Large intestine (tissue), 3 donors: ENCODE measurements around the gene SIRT6. TPM values are rescaled to one million over a fixed set of nuclear protein-coding genes. Genes with fewer than 3 reads are reported as not detected.
"Not testable (repeated sequence)": the region's sequence is repeated elsewhere in the genome, so short reads cannot be mapped to it uniquely, and the experiment has no call there.

Source experiments
- DNase-seq, 2 donors: peaks; one replicate each; pipeline versions ENCODE4 v3.0.0 to v3.0.0-alpha.2; 2013
- H3K27ac ChIP-seq: one replicate; pipeline ENCODE4 v1.5.1; 2013; ENCODE audit warnings: low read length
- H3K27me3 ChIP-seq: 2 replicates; pipeline ENCODE4 v1.6.1; 2013; ENCODE audit warnings: low read length; ENCODE audit not compliant: control insufficient read depth, insufficient read depth
- H3K36me3 ChIP-seq: 2 replicates; pipeline ENCODE4 v1.6.1; 2013; ENCODE audit warnings: low read length; ENCODE audit not compliant: control insufficient read depth, insufficient read depth
- H3K4me1 ChIP-seq: one replicate; pipeline ENCODE4 v1.6.1; 2013; ENCODE audit warnings: low read length; ENCODE audit not compliant: control insufficient read depth, insufficient read depth
- H3K4me3 ChIP-seq: one replicate; pipeline ENCODE4 v1.5.1; 2013; ENCODE audit warnings: low read length
- H3K9me3 ChIP-seq: one replicate; pipeline ENCODE4 v1.6.1; 2013; ENCODE audit warnings: mild to moderate bottlenecking, low read depth, low read length, moderate library complexity; ENCODE audit not compliant: control insufficient read depth
- WGBS: methylation state at CpG from one replicate; pipeline ENCODE4 v1.1.5; 2013; ENCODE audit warnings: low lambda C conversion rate; ENCODE audit not compliant: insufficient coverage; 5-methylcytosine and 5-hydroxymethylcytosine counted together
- polyA plus RNA-seq: library from polyadenylated mRNA; unstranded; fragments of 120-200 nt; gene quantifications from one replicate; pipeline ENCODE4 v1.2.1, GENCODE V29; 2013

The SIRT6 gene
- polyA plus RNA-seq, 1 donor: 27.8 TPM

GRCh38 chr19:4154571-4155312, 27.6 kb downstream of the SIRT6 start:
- Histone ChIP-seq H3K4me3 (peak overlapping the region; percentile 58), H3K36me3 (peaks cover 24% of the 10 kb centered on the region), H3K9me3 (peaks cover 2% of the 10 kb centered on the region), H3K4me1 (peaks cover 36% of the 10 kb centered on the region), H3K27me3 (no peaks in the 10 kb centered on the region), H3K27ac (peak overlapping the region; percentile 5)
- DNase-seq: no peak
- 100% methylated on average over 1 of the region's 21 CpGs for WGBS

GRCh38 chr19:4152241-4152998, 29.9 kb downstream of the SIRT6 start:
- Histone ChIP-seq H3K27me3 (no peaks in the 10 kb centered on the region), H3K36me3 (peaks cover 13% of the 10 kb centered on the region), H3K4me1 (peaks cover 40% of the 10 kb centered on the region), H3K4me3 (no peak overlapping the region), H3K27ac (peak overlapping the region; percentile 72), H3K9me3 (peaks cover 2% of the 10 kb centered on the region)
- DNase-seq: peak in 1 of 2 donors; percentile 50
- no CpG with 5 or more reads among the region's 10 CpGs for WGBS

- no peak for DNase-seq
- Histone ChIP-seq H3K36me3 (peaks cover 5% of the 10 kb centered on the region), H3K4me1 (peaks cover 42% of the 10 kb centered on the region), H3K27me3 (no peaks in the 10 kb centered on the region), H3K9me3 (peaks cover 8% of the 10 kb centered on the region), H3K4me3 (no peak overlapping the region), H3K27ac (peak overlapping the region; percentile 32)
- WGBS: 100% methylated on average over 1 of the region's 6 CpGs
These were observed 30.7 kb downstream of the SIRT6 start for GRCh38 chr19:4151623-4152022.

GRCh38 chr19:4149518-4150288, 32.7 kb downstream of the SIRT6 start:
- Histone ChIP-seq H3K27ac (peak overlapping the region; percentile 79), H3K4me1 (peaks cover 57% of the 10 kb centered on the region), H3K36me3 (no peaks in the 10 kb centered on the region), H3K27me3 (no peaks in the 10 kb centered on the region), H3K4me3 (no peak overlapping the region), H3K9me3 (peaks cover 15% of the 10 kb centered on the region)
- WGBS: 20% methylated on average over 1 of the region's 17 CpGs
- DNase-seq: peak; percentile 91 to 96

- no CpG with 5 or more reads among the region's 7 CpGs for WGBS
- peak overlapping the region; percentile 87 for H3K27ac ChIP-seq
These were observed 37.6 kb downstream of the SIRT6 start for GRCh38 chr19:4144666-4145249.

GRCh38 chr19:4142916-4143315, 39.4 kb downstream of the SIRT6 start:
- WGBS: no CpG with 5 or more reads among the region's 1 CpG
- not testable (repeated sequence) for DNase-seq, H3K4me3 ChIP-seq, H3K36me3 ChIP-seq, H3K27me3 ChIP-seq
- H3K4me1 ChIP-seq: peaks cover 39% of the 10 kb centered on the region
- peak overlapping the region; percentile 87 for H3K27ac ChIP-seq
- peaks cover 15% of the 10 kb centered on the region for H3K9me3 ChIP-seq

More at GRCh38 chr19:4144666-4145249, 37.6 kb downstream of the SIRT6 start:
- peaks cover 50% of the 10 kb centered on the region for H3K4me1 ChIP-seq
- H3K36me3 ChIP-seq: no peaks in the 10 kb centered on the region
- H3K27me3 ChIP-seq: no peaks in the 10 kb centered on the region
- peak; percentile 89 to 96 for DNase-seq
- H3K9me3 ChIP-seq: peaks cover 15% of the 10 kb centered on the region
- H3K4me3 ChIP-seq: no peak overlapping the region

- Histone ChIP-seq H3K9me3 (peaks cover under 1% of the 10 kb centered on the region), H3K36me3 (no peaks in the 10 kb centered on the region), H3K27me3 (no peaks in the 10 kb centered on the region), H3K4me1 (peaks cover 31% of the 10 kb centered on the region), H3K4me3 (no peak overlapping the region), H3K27ac (no peak overlapping the region)
- 0% methylated on average over 1 of the region's 12 CpGs for whole genome bisulfite sequencing
- DNase-seq: peak; percentile 48 to 73
These were observed 42.1 kb downstream of the SIRT6 start for GRCh38 chr19:4140237-4140711.

GRCh38 chr19:4139614-4140236, 42.6 kb downstream of the SIRT6 start:
- Histone ChIP-seq H3K27me3 (no peaks in the 10 kb centered on the region), H3K27ac (no peak overlapping the region), H3K4me3 (no peak overlapping the region), H3K36me3 (no peaks in the 10 kb centered on the region), H3K4me1 (peaks cover 29% of the 10 kb centered on the region), H3K9me3 (no peaks in the 10 kb centered on the region)
- 33% methylated on average over 3 of the region's 14 CpGs for WGBS
- DNase-seq: peak; percentile 70 to 73

- DNase-seq: no peak
- Histone ChIP-seq H3K4me1 (peaks cover 19% of the 10 kb centered on the region), H3K27me3 (no peaks in the 10 kb centered on the region), H3K36me3 (no peaks in the 10 kb centered on the region), H3K27ac (no peak overlapping the region), H3K9me3 (no peaks in the 10 kb centered on the region), H3K4me3 (no peak overlapping the region)
- 90% methylated on average over 2 of the region's 5 CpGs for WGBS
These were observed 43.9 kb downstream of the SIRT6 start for GRCh38 chr19:4138445-4138844.
